T-helper 1 cell treated with Interleukin-12 subunit alpha and Interleukin-12 subunit beta and Interleukin-4 antibody, amounts not matched to agents 30 μg/mL and 1 μg/mL, for 36 hours (primary cell): ENCODE results near the gene SOCS3.

Source experiments
- H3K27ac Mint-ChIP-seq: one replicate; pipeline ENCODE4 v1.8.0; 2021; ENCODE audit warnings: mild to moderate bottlenecking, mixed read lengths
- H3K27me3 Mint-ChIP-seq: one replicate; pipeline ENCODE4 v1.8.0; 2021; ENCODE audit warnings: low read depth, mixed read lengths
- H3K36me3 Mint-ChIP-seq: one replicate; pipeline ENCODE4 v1.8.0; 2021; ENCODE audit warnings: low read depth, mixed read lengths
- H3K4me1 Mint-ChIP-seq: one replicate; pipeline ENCODE4 v1.8.0; 2021; ENCODE audit warnings: low read depth, mixed read lengths
- H3K4me3 Mint-ChIP-seq: one replicate; pipeline ENCODE4 v1.8.0; 2021; ENCODE audit warnings: mild to moderate bottlenecking, moderate library complexity, mixed read lengths
- H3K9me3 Mint-ChIP-seq: one replicate; pipeline ENCODE4 v1.8.0; 2021; ENCODE audit warnings: mixed read lengths

Gene SOCS3

GRCh38 chr17:78359997-78360370 is at the start of gene SOCS3:
TSS of gene SOCS3 (minus strand) at chr17:78360077. CDS start at chr17:78359095, 982 bp downstream.
- H3K4me1 Mint-ChIP-seq = peaks cover 37% of the 10 kb centered on the region
- peaks cover 37% of the 10 kb centered on the region for H3K36me3 Mint-ChIP-seq
- no peaks in the 10 kb centered on the region for H3K27me3 Mint-ChIP-seq
- peak within 1 kb of the TSS; percentile 93 for H3K4me3 Mint-ChIP-seq
- H3K27ac Mint-ChIP-seq = peak within 1 kb of the TSS; percentile 92
- H3K9me3 Mint-ChIP-seq = no peaks in the 10 kb centered on the region

- Mint-ChIP-seq H3K4me1 (peaks cover 77% of the 10 kb centered on the region), H3K27ac (peak overlapping the region; percentile 79), H3K27me3 (no peaks in the 10 kb centered on the region), H3K9me3 (no peaks in the 10 kb centered on the region), H3K36me3 (peaks cover 38% of the 10 kb centered on the region), H3K4me3 (peak overlapping the region; percentile 38)
These were observed 49.5 kb upstream of the SOCS3 start for GRCh38 chr17:78409191-78409928.

GRCh38 chr17:78408476-78409050 is 48.7 kb upstream of the SOCS3 start:
- peak overlapping the region; percentile 38 for H3K4me3 Mint-ChIP-seq
- peak overlapping the region; percentile 79 for H3K27ac Mint-ChIP-seq
- H3K9me3 Mint-ChIP-seq = no peaks in the 10 kb centered on the region
- peaks cover 45% of the 10 kb centered on the region for H3K36me3 Mint-ChIP-seq
- H3K27me3 Mint-ChIP-seq = no peaks in the 10 kb centered on the region
- peaks cover 70% of the 10 kb centered on the region for H3K4me1 Mint-ChIP-seq

GRCh38 chr17:78407387-78408000 is 47.6 kb upstream of the SOCS3 start:
- no peaks in the 10 kb centered on the region for H3K27me3 Mint-ChIP-seq
- H3K27ac Mint-ChIP-seq = peak overlapping the region; percentile 92
- no peak overlapping the region for H3K4me3 Mint-ChIP-seq
- H3K9me3 Mint-ChIP-seq = no peaks in the 10 kb centered on the region
- H3K36me3 Mint-ChIP-seq = peaks cover 48% of the 10 kb centered on the region
- H3K4me1 Mint-ChIP-seq = peaks cover 60% of the 10 kb centered on the region

- Mint-ChIP-seq H3K9me3 (no peaks in the 10 kb centered on the region), H3K36me3 (peaks cover 46% of the 10 kb centered on the region), H3K27me3 (no peaks in the 10 kb centered on the region), H3K4me1 (peaks cover 54% of the 10 kb centered on the region), H3K27ac (peak overlapping the region; percentile 92), H3K4me3 (peak overlapping the region; percentile 61)
These were observed 47.0 kb upstream of the SOCS3 start for GRCh38 chr17:78406920-78407319.

GRCh38 chr17:78406396-78406795 is 46.5 kb upstream of the SOCS3 start:
- H3K9me3 Mint-ChIP-seq = no peaks in the 10 kb centered on the region
- H3K4me3 Mint-ChIP-seq = no peak overlapping the region
- H3K27me3 Mint-ChIP-seq = no peaks in the 10 kb centered on the region
- peak overlapping the region; percentile 92 for H3K27ac Mint-ChIP-seq
- H3K4me1 Mint-ChIP-seq = peaks cover 50% of the 10 kb centered on the region
- H3K36me3 Mint-ChIP-seq = peaks cover 52% of the 10 kb centered on the region

GRCh38 chr17:78403822-78404221 is 43.9 kb upstream of the SOCS3 start:
- H3K36me3 Mint-ChIP-seq = peaks cover 59% of the 10 kb centered on the region
- no peak overlapping the region for H3K4me3 Mint-ChIP-seq
- no peak overlapping the region for H3K27ac Mint-ChIP-seq
- no peaks in the 10 kb centered on the region for H3K27me3 Mint-ChIP-seq
- H3K9me3 Mint-ChIP-seq = no peaks in the 10 kb centered on the region
- H3K4me1 Mint-ChIP-seq = peaks cover 33% of the 10 kb centered on the region

GRCh38 chr17:78401891-78402290 is 42.0 kb upstream of the SOCS3 start:
- no peak overlapping the region for H3K27ac Mint-ChIP-seq
- peaks cover 70% of the 10 kb centered on the region for H3K36me3 Mint-ChIP-seq

GRCh38 chr17:78401246-78401645 is 41.4 kb upstream of the SOCS3 start:
- H3K36me3 Mint-ChIP-seq = peaks cover 72% of the 10 kb centered on the region

More at GRCh38 chr17:78401891-78402290, 42.0 kb upstream of the SOCS3 start:
- Mint-ChIP-seq H3K4me3 (no peak overlapping the region), H3K27me3 (no peaks in the 10 kb centered on the region), H3K4me1 (peaks cover 16% of the 10 kb centered on the region), H3K9me3 (no peaks in the 10 kb centered on the region)

GRCh38 chr17:78400581-78401240 is 40.8 kb upstream of the SOCS3 start:
- Mint-ChIP-seq H3K36me3 (peaks cover 73% of the 10 kb centered on the region), H3K9me3 (no peaks in the 10 kb centered on the region), H3K27ac (no peak overlapping the region), H3K4me3 (no peak overlapping the region), H3K27me3 (no peaks in the 10 kb centered on the region), H3K4me1 (peaks cover 12% of the 10 kb centered on the region)

More at GRCh38 chr17:78401246-78401645, 41.4 kb upstream of the SOCS3 start:
- Mint-ChIP-seq H3K27ac (no peak overlapping the region), H3K9me3 (no peaks in the 10 kb centered on the region), H3K4me1 (peaks cover 11% of the 10 kb centered on the region), H3K27me3 (no peaks in the 10 kb centered on the region), H3K4me3 (no peak overlapping the region)

GRCh38 chr17:78399693-78400144 is 39.8 kb upstream of the SOCS3 start:
- no peaks in the 10 kb centered on the region for H3K9me3 Mint-ChIP-seq
- peaks cover 9% of the 10 kb centered on the region for H3K4me1 Mint-ChIP-seq
- H3K36me3 Mint-ChIP-seq = peaks cover 71% of the 10 kb centered on the region
- no peaks in the 10 kb centered on the region for H3K27me3 Mint-ChIP-seq
- H3K27ac Mint-ChIP-seq = no peak overlapping the region
- H3K4me3 Mint-ChIP-seq = no peak overlapping the region

GRCh38 chr17:78399028-78399692 is 39.3 kb upstream of the SOCS3 start:
- Mint-ChIP-seq H3K4me3 (no peak overlapping the region), H3K27me3 (no peaks in the 10 kb centered on the region), H3K9me3 (no peaks in the 10 kb centered on the region), H3K36me3 (peaks cover 71% of the 10 kb centered on the region), H3K4me1 (peaks cover 9% of the 10 kb centered on the region), H3K27ac (no peak overlapping the region)

- Mint-ChIP-seq H3K27me3 (no peaks in the 10 kb centered on the region), H3K36me3 (peaks cover 67% of the 10 kb centered on the region), H3K4me3 (no peak overlapping the region), H3K27ac (peak overlapping the region; percentile 11), H3K9me3 (no peaks in the 10 kb centered on the region), H3K4me1 (peaks cover 9% of the 10 kb centered on the region)
These were observed 38.5 kb upstream of the SOCS3 start for GRCh38 chr17:78398390-78398789.

GRCh38 chr17:78397681-78398101 is 37.8 kb upstream of the SOCS3 start:
- Mint-ChIP-seq H3K27me3 (no peaks in the 10 kb centered on the region), H3K9me3 (no peaks in the 10 kb centered on the region), H3K4me1 (peaks cover 9% of the 10 kb centered on the region), H3K4me3 (no peak overlapping the region), H3K36me3 (peaks cover 63% of the 10 kb centered on the region), H3K27ac (no peak overlapping the region)
